Measurements from ENCODE around the gene GABRD.

- TF ChIP-seq CTCF (IDR thresholded peaks at IDR 0.05; ENCODE audit: low read depth, low read length, poor library complexity, severe bottlenecking) (no peak), EZH2phosphoT487 (IDR thresholded peaks at IDR 0.05; ENCODE audit: borderline replicate concordance, low read length) (no peak)
These were observed 41.0 kb upstream of the GABRD start for GRCh38 chr1:1978108-1978507.
